Measurements from ENCODE around the gene CEP55.
"Not testable (repeated sequence)": the region's sequence is repeated elsewhere in the genome, so short reads cannot be mapped to it uniquely, and the experiment has no call there.

CEP55 gene

DNA sequence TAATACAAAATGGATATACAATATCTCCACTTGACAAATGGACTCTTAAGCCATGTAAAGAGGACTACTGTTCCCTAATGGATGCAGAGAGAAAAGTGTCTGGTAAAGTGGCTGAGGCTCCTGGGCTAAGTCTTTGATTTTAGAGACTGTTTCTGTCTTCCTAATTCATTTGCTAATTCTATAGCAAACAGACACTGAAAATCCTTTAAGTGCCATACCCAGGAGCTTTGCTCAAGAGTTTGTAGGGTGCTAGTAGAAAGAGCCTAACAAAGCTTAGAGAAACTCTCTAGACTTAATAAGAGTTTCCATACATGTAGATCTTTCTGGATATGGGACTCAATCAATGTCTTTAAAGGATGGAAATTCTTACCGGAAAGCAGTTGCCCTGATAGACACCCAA, 16.7 kb downstream of the CEP55 start:
- DNase-seq (ENCODE audit: low spot score) = no peak

DNA sequence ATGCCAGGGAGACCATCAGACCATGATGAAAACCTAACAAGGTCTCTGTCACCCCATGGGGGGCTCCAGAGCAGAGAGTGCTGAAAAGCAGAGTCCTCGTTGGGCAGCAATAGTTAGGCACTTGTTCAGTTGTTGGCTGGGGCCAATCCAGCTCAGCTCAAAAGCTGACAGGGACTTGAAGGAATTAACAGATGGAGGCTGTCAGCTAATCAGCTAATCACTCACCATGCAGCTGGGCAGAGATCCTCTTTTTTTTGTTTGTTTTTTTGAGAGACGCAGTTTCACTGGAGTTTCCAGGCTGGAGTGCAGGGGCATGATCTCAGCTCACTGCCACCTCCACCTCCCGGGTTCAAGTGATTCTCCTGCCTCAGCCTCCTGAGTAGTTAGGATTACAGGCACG, 18.1 kb downstream of the CEP55 start:
- no peak for DNase-seq (ENCODE audit: low spot score)

DNA sequence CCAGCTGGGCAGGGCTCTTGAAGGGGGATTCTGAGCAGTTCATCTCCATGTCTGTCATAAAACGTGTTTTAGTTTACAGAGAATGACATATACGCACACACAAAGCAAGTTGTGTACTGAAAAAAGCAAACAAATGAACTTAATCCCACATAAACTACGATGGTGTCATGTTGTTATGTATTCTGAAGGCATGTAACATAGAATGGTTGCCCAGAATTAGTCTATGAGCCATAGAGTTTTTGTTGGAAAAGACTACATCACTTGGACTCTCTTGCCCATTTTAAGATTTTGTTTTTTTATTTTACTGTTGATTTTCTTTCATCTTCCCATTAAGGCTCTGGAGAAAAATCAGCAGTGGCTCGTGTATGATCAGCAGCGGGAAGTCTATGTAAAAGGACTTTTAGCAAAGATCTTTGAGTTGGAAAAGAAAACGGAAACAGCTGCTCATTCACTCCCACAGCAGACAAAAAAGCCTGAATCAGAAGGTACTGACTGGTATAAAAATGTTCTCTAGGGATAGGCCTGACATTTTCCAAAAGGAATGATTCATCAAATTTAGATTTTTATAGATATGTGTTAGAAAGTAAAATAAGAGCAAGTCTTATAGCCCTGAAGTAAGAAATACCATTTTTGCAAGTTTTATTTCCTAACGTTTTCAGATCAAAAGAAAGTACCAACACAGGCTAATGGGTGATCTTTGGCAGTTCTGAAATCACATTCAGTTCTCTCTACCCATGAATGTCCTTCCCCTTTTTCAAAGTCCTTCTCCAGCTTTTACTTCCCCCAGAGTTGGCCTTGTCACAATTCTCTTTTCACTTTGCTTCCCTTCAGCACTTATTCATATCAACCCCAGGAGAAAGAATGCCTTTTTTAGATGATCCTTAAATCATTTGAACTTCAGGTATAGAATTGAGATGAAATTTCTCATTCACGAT, 18.9 kb downstream of the CEP55 start:
- DNase-seq (ENCODE audit: low spot score) = peak; percentile 35

DNA sequence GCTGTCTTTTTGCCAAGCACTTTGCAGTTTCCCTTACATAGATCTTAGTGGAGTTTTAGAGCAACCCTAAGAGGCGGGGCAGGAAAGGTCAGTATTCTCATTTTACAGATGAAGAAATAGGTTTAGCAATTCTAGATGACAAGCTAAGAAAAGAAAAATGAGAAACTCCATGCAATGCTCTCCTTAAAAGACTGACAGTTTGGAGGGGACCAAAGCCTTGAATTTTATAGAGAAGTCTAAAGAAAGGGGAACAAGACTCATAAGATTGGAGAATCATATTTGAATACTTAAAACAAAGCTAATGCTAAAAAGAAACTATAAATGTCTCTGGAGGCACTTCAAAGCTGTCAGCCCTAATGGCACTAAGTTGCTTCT, 19.6 kb downstream of the CEP55 start:
- DNase-seq (ENCODE audit: low spot score) = peak; percentile 7

DNA sequence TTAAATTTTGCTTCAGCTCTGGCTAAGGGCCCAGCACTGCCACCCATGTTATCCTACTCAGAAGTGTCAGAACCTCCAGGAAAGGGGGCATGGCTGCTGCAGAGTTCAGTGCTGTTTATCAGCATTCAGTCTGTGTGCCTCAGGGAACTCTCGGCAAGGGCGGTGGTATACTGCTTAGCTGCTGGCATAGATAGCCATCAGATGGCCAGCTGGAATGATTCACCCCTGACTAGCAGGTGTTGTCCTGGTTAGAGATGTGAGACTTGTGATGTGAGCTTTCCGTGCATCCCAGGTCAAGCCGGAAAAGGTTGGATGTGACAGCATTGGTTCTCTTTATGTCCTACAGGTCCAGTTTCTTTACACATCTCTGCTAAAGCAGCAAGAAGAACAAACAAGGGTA, 22.1 kb downstream of the CEP55 start:
- DNase-seq (ENCODE audit: low spot score) = no peak

DNA sequence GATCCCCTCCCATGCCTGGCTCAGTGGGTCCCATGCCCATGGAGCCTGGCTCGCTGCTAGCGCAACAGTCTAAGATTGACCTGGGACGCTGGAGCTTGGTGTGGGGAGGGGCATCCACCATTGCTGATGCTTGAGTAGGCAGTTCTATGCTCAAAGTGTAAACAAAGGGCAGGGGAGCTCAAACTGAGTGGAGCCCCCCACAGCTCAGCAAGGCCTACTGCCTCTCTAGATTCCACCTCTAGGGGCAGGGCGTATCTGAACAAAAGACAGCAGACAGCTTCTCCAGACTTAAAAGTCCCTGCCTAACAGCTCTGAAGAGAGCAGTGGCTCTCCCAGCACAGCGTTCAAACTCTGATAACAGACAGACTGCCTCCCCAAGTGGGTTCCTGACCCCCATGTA, 38.9 kb downstream of the CEP55 start:
- DNase-seq (ENCODE audit: low spot score) = no peak

DNA sequence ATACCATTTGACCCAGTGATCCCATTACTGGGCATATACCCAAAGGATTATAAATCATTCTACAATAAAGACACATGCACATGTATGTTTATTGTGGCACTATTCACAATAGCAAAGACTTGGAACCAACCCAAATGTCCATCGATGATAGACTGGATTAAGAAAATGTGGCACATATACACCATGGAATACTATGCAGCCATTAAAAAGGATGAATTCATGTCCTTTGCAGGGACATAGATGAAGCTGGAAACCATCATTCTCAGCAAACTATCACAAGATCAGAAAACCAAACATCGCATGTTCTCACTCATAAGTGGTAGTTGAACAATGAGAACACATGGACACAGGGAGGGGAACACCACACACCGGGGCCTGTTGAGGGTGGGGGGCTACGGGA, 44.5 kb downstream of the CEP55 start:
- DNase-seq (ENCODE audit: low spot score) = not testable (repeated sequence)

DNA sequence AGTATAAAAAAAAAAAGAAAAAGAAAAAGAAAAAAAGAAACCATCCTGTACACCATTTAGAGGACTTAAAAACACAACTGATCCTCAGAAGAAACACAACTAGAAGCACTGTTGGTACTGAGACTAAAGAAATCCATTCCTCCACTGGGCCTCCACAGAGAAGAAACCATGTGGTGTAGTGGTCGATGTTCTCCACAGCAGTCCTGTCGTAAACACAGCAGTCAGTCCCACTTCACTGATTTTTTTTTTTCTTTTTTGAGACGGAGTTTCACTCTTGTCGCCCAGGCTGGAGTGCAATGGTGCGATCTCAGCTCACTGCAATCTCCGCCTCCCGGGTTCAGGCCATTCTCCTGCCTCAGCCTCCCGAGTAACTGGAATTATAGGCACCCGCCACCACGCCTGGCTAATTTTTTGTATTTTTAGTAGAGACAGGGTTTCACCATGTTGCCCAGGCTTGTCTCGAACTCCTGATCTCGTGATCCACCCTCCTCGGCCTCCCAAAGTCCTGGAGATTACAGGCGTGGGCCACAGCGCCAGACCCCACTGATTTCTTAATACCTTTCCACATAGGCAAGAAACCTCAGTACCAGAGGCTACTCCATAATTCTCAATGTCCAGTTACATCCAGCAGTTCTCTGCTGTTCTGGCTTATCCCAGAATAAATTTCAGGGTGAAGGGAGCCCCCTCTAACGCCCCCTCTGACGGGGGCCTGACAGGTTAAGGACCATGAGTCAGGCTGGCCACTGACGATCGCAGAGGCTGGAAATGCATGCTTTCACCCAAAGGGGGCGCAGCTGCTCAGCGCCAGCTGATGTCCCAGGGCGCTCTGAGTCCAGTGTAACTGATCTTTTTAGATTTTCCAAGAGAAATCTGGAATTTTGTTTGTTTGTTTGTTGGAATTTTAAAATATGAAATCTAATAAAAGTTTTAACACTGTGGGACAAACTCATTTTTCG, 45.3 kb downstream of the CEP55 start:
- peak; percentile 83 for DNase-seq (ENCODE audit: low spot score)

DNA sequence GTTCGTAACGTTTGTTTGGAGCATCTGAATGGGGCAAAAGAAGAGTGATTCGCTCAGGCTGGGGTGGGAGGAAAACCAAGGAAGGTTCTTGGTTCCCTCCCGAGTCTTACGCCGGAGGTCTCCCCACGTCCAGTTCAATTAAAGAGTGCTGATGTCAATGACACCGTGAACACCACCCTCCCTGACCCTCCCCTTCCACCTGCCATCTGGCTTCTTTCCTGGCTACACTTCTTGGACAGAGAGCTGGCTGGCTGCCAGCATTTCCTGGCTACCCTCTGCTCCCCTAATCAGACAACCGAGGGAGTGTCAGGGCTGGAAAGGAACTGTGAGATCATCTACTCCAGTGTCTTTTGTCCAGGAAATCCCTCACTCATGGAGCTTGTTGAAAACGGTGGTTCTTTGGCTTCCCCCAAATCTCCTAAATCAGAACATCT, 46.0 kb downstream of the CEP55 start:
- DNase-seq (ENCODE audit: low spot score) = peak; percentile 29

DNA sequence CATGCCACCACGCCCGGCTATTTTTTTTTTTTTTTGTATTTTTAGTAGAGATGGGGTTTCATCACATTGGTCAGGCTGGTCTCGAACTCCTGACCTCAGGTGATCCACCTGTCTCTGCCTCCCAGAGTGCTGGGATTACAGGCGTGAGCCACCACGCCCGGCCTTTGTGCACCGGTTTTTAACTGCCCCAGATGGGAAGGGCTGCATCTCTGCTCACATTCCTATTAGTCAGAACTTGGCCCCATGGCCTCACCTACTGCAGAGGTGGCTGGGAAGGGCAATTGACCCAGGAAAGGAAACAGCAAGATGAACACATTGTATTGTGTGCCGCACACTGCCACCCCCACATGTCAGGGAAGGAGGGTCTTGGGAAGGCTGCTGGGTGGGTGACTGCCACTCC, 50.6 kb downstream of the CEP55 start:
- not testable (repeated sequence) for DNase-seq (ENCODE audit: low spot score)

DNA sequence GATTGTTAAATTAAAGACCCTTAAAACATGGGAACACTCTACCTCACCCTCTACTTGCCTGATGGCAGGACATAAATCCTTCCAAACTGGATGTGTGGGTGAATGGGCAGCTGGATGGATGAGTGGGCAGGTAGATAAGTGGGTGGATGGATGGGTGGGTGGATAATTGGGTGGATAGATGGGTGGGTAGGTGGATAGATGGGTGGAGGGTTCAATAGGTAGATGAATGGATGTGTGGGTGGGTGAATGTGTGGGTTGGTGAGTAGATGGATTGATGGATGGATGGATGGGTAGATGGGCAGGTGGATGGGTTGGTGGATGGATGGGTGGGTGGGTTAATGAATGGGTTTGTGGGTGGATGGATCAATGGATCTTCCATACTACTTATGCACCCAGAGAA, 51.1 kb downstream of the CEP55 start:
- no peak for DNase-seq (ENCODE audit: low spot score)

DNA sequence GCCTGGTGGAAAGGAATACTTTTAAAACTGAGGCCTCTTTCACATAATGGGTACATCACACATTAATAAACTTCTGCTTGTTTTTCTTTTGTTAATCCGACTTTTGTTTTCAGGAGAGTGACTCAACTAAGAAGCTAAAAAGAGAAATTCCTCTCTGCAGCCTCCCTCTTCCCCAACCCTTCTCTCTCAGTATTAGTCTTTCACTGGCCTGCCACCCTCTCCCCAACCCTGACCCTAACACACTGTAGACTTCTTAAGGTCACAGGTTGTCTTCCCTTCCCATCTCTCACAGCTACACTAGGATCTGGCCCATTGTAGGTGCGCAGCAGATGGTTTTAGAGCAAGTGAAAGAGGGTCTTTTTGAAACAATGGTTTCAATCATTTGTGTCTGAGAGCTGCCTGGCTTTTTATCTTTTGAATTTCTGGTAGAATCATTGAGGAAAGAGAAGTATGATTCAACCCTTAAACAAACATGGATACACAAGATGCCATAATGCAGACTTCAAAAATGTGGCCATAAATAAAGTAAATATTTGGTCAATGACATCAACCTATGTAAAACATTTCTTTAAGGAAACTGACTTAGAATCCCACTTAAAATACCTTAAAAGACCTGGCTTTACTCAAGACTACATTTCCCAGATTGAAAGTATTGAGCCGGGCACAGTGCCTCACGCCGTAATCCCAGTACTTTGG, 52.1 kb downstream of the CEP55 start:
- no peak for DNase-seq (ENCODE audit: low spot score)

DNA sequence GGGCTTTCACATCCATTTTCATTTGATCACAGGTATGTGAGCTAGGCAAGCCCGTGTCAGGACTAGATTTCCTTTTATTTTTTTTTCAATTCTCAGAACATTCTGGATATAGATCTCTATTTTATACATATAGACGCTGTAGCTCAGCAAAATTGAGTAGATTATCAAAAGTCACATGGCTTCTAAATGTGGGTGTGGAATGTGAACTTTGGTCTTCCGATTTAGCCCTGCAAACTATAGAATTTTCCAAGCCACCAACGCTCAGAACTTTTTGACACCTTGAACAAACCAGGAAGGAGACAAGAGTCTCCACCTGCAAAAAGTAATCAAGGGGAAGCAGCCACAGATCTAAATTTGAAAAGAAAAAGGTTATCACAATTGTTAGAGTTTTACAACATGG, 54.2 kb downstream of the CEP55 start:
- no peak for DNase-seq (ENCODE audit: low spot score)

DNA sequence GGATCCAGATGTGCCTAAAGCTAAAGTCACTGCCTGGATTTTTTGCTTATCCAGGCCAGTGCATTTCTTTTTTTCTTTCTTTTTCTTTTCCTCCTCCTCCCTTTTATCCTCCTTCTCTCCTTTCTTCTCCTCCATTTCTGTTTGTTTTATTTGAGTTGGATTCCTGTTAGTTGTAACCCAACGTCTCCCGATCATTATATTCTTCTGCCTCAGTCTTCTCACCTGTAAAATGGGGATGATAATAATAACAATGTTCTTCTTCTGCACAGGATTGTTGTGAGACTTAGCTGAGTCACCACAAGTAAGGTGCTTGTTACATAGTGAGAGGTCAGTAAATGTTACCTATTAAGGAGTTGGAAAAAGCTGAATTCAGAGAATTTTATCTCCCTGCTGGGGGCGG, 56.4 kb downstream of the CEP55 start:
- no peak for DNase-seq (ENCODE audit: low spot score)

DNA sequence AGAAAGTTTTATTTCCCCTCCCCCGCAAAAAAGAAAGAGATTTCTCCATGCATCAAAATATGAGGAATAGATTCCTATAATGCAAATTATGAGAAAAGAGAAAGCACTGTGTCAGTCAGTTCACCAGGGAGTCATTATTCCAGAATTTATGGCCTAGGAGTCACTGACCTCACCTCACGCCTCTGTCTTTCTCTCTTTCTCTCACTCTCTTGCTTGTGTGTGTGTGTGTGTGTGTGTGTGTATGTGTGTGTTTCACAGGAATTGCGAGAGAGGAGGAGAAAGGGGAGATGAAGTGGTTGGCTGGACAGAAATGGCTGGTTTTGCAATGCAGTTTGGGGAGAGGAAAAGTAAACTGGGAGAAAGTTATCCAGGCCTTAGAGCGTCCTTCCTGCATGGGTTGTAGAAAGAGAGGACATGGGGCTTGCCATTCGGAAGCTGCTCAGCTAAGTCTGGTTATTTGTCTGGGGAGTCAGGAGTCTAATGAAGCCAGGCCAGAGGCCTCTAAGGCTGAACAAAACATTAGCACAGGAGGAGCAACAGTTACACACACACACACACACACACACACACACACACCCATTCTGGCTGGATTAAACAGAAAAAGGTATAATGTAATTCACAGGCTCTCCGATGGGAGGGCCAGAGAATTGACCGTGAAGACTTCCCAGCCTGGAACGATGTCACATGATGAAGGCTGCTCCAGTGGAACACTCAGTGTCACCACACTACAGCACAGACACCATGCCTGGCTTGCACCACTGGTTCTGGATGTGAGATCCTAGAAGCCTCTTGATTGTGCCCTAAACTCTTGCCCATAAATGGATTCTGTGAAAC, 57.3 kb downstream of the CEP55 start:
- DNase-seq (ENCODE audit: low spot score) = no peak

DNA sequence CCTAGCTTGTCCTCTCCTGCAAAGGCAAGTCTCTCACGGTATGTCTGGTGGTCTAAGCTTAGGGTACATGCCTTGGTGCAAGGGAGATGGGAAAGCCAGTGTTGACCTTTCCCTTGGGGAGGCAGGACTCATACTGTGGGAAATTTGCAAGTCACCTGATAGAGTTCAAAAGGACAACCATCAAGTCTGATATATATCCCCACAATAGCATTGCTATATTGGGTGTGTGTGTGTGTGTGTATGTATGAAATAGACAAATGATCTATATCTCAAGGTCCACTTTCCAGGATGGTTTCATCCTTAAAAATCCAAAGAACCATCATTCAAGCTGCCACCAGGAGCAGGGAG, 57.9 kb downstream of the CEP55 start:
- no peak for DNase-seq (ENCODE audit: low spot score)

DNA sequence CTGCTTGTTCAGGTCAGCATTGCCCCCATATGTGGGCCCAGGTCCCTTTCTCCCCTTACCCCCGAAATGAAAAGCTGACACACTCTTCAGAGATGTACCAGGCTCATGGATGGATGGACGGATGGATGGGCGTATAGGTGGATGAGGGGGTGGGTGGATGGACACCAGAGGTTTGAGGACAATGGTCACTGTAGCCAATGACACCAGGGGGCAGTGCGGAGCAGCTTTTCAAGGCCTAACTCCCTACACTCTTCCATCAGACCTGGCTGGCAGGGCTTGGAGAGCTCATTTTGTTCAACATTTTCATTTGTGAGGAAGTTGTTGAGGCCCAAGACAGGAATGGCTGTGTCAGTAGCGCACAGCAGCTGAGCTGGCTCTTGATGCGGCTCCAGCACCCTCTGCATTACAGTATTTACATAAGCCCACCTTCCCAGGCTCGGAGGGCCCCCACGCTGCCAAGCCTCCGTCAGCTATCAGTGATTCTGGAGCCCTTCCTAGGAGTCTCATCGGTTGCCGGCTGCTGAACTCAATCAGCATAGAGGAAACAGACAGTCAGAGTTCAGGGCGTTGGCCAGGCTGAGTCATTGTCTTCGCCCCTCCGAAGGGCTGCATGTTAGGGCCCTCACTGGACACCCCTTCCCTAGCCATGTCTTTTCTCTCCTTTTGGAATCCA, 58.5 kb downstream of the CEP55 start:
- DNase-seq (ENCODE audit: low spot score) = peak; percentile 84

DNA sequence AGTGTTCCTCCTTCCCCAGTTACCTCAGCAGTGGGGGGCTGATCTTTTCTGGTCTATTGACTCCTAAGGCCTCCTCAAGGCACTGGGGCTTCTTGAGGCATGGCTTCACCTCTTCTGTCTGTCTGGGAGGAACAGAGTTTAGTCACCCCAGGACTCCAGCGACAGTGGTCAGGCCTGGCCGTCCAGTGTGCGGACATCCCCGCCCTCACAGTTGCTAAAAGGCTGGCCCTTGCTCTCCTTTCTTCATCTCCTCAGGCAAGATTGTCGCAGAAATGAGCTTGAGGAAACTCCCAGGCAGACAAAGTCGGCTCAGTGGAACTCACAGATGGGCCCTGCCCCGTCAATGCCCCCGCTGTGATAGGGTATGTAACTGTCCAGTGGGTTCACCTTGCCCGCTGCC, 63.1 kb downstream of the CEP55 start:
- no peak for DNase-seq (ENCODE audit: low spot score)

DNA sequence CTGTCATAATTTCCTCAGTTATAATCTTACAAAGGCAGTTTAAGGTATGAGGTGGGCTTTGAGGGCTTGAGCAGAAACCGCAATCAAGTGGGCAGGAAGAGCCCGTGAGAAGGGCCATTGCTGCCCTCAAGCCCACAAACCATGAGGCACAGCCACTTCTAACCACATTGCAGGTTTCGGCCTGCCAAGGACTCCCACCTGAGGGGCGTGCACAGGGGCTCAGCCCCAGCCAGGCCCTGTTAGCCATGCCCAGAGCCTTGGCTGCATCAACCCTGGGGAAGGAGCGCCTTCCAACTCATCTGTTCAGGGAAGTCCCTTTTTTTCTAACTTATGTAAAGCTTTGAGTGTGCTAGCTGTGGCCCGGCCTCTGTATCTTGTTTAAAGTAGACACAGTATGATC, 64.1 kb downstream of the CEP55 start:
- DNase-seq (ENCODE audit: low spot score) = no peak

DNA sequence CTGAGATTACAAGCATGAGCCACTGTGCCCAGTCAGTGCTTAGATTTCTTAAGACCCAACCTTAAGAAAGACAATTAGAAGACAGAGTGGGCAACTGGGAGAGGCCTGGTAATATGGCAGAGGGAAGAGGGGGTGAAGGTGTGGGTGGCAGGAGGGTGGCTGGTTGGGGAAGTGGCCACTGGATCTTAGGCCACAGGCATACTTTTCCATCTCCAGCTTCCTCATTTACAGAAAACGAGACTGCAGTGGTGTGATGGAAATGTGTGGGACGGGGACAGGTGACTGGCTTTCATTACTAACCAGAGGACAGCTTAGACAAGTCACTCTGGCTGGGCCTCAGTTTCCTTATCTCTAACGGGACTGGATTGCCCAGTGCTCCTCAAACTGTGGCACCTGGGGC, 69.0 kb downstream of the CEP55 start:
- DNase-seq (ENCODE audit: low spot score) = no peak
